HepG2 (cell line): Measurements from ENCODE around the gene PSEN1. TPM values are rescaled to one million over a fixed set of nuclear protein-coding genes. Genes with fewer than 3 reads are reported as not detected.
A peak's percentile ranks its signal among the peaks of the same experiment; 100 is the strongest.

Experiments used
- ATAC-seq: fragments of 200-7000 bp; cut with Tn5 transposase; 3 replicates; pipeline ENCODE4 v1.9.1; 2020; ENCODE audit warnings: mild to moderate bottlenecking, moderate library complexity
- BruUV-seq: library from RNA; stranded (reverse); fragments of 400-500 nt; replicated peaks from 2 replicates; lab custom pipeline; 2021; lab: Mats Ljungman, UMichigan
- CTCF ChIA-PET: fragments of 300-600 bp; formaldehyde crosslinking; extraction: SDS; loops from one replicate; lab custom pipeline; 2021; ENCODE audit warnings: low total read pairs, inconsistent platforms, low intra/inter-chr PET ratio; lab: Yijun Ruan, JAX
- POLR2A ChIA-PET: fragments of 350-600 bp; sonication (Branson Sonifier 250); formaldehyde crosslinking; loops from one replicate; lab custom pipeline; 2020; ENCODE audit warnings: antibody characterized with exemption, inconsistent platforms; lab: Yijun Ruan, JAX
- DNase-seq: peaks from one replicate; pipeline ENCODE4 v3.0.0-alpha.2; 2015; ENCODE audit warnings: low spot score
- FAIRE-seq: peaks from 3 replicates; lab custom pipeline; 2011; peaks lifted over from hg19 to GRCh38; lab: Jason Lieb, UNC
- H2AFZ ChIP-seq: one replicate; pipeline ENCODE4 v1.6.1; 2011; ENCODE audit warnings: low read length, inconsistent platforms
- H3K27ac ChIP-seq: fragments of 300-600 bp; 3 replicates; pipeline ENCODE4 v1.8.0; 2011; ENCODE audit warnings: mixed run types, mild to moderate bottlenecking, mixed read lengths, low read length, inconsistent platforms; ENCODE audit not compliant: insufficient read depth; ENCODE audit errors: extremely low read length
- H3K27me3 ChIP-seq, 2 experiments: fragments of 200-600 bp in 1 of 2; 2 replicates in 1 of 2; 3 replicates in 1 of 2; pipeline versions ENCODE4 v1.6.0 to v1.8.0; 2011; ENCODE audit warnings: low read length in 2 of 2, mild to moderate bottlenecking in 2 of 2, moderate library complexity in 2 of 2, inconsistent platforms in 1 of 2; ENCODE audit not compliant: insufficient read depth in 2 of 2, control insufficient read depth in 1 of 2
- H3K36me3 ChIP-seq, 2 experiments: fragments of 200-600 bp in 1 of 2; replicated peaks in 1 of 2; 2 replicates in 1 of 2; 3 replicates in 1 of 2; pipeline versions ENCODE4 v1.5.1 to v1.8.0; 2011; ENCODE audit warnings: low read length in 2 of 2, inconsistent platforms in 1 of 2; ENCODE audit not compliant: insufficient read depth in 2 of 2, control insufficient read depth in 1 of 2
- H3K4me1 ChIP-seq: 2 replicates; pipeline ENCODE4 v1.5.1; 2012; ENCODE audit warnings: low read length, inconsistent platforms; ENCODE audit not compliant: insufficient read depth
- H3K4me2 ChIP-seq: 2 replicates; pipeline ENCODE4 v1.6.0; 2011; ENCODE audit warnings: low read depth, low read length, inconsistent platforms
- H3K4me3 ChIP-seq, 3 experiments: fragments of 200-600 bp in 1 of 3; sonication (generic), shearing (Covaris generic) in 1 of 3; replicated peaks in 1 of 3; 2 replicates each; pipeline ENCODE4 v1.5.1; 2011 to 2016; ENCODE audit warnings: low read length in 3 of 3, inconsistent platforms in 2 of 3, low read depth in 2 of 3, mild to moderate bottlenecking in 2 of 3, control low read depth in 1 of 3, mixed read lengths in 1 of 3; ENCODE audit not compliant: insufficient read depth in 1 of 3
- H3K79me2 ChIP-seq: one replicate; pipeline ENCODE4 v1.6.1; 2011; ENCODE audit warnings: low read length, inconsistent platforms; ENCODE audit not compliant: insufficient read depth
- H3K9ac ChIP-seq: 2 replicates; pipeline ENCODE4 v1.6.0; 2011; ENCODE audit warnings: mild to moderate bottlenecking, low read depth, low read length, inconsistent platforms; ENCODE audit not compliant: insufficient read depth
- H3K9me3 ChIP-seq: 2 replicates; pipeline ENCODE4 v1.5.1; 2012; ENCODE audit warnings: mild to moderate bottlenecking, low read length
- H4K20me1 ChIP-seq: 2 replicates; pipeline ENCODE4 v1.6.0; 2011; ENCODE audit warnings: inconsistent platforms, mild to moderate bottlenecking, low read length, moderate library complexity; ENCODE audit not compliant: insufficient read depth
- ELF3 ChIP-seq: IDR thresholded peaks from 2 replicates; pipeline ENCODE4 v1.6.1; 2016; ENCODE audit warnings: missing genetic modification reagents, missing compliant biosample characterization
- EZH2 ChIP-seq: conservative IDR thresholded peaks from 2 replicates; pipeline ENCODE4 v1.6.1; 2012; ENCODE audit warnings: mild to moderate bottlenecking, low read depth, low read length, moderate library complexity
- FOXO1 ChIP-seq: sonication (generic); formaldehyde crosslinking; IDR thresholded peaks from 2 replicates; pipeline ENCODE4 v1.4.0; 2020; ENCODE audit warnings: missing genetic modification reagents
- NCOA2 ChIP-seq: sonication (generic); formaldehyde crosslinking; IDR thresholded peaks from 2 replicates; pipeline ENCODE4 v1.8.0; 2022; ENCODE audit warnings: inconsistent platforms
- NFE2 ChIP-seq: sonication (generic); formaldehyde crosslinking; IDR thresholded peaks from 2 replicates; pipeline ENCODE4 v1.4.0; 2020; ENCODE audit warnings: missing genetic modification reagents
- SMYD3 ChIP-seq: sonication (generic); formaldehyde crosslinking; IDR thresholded peaks from 2 replicates; pipeline ENCODE4 v1.8.1; 2023; ENCODE audit warnings: mild to moderate bottlenecking, missing genetic modification reagents
- ZNF10 ChIP-seq: sonication (generic); formaldehyde crosslinking; IDR thresholded peaks from 2 replicates; pipeline ENCODE4 v1.4.0; 2020; ENCODE audit warnings: mild to moderate bottlenecking, low read depth, missing genetic modification reagents, borderline replicate concordance
- ZNF235 ChIP-seq: sonication (generic); formaldehyde crosslinking; IDR thresholded peaks from 2 replicates; pipeline ENCODE4 v1.8.1; 2023; ENCODE audit warnings: mild to moderate bottlenecking, missing genetic modification reagents, borderline replicate concordance
- ZNF3 ChIP-seq: IDR thresholded peaks from 2 replicates; pipeline ENCODE4 v1.7.0; 2017; ENCODE audit warnings: inconsistent platforms
- ZNF430 ChIP-seq: sonication (generic); formaldehyde crosslinking; IDR thresholded peaks from 2 replicates; pipeline ENCODE4 v1.9.0; 2021; ENCODE audit warnings: mild to moderate bottlenecking, missing genetic modification reagents
- ZNF777 ChIP-seq: sonication (generic); formaldehyde crosslinking; IDR thresholded peaks from 2 replicates; pipeline ENCODE4 v1.4.0; 2020; ENCODE audit warnings: missing genetic modification reagents
- WGBS: methylation state at CpG from one replicate; pipeline ENCODE4 v1.1.6; 2017; ENCODE audit warnings: low lambda C conversion rate; 5-methylcytosine and 5-hydroxymethylcytosine counted together
- in situ Hi-C: cut with HindIII; loops from 2 replicates; pipeline ENCODE4 v1.10.0; 2017; ENCODE audit warnings: low pct_unique_long_range_greater_than_20kb; ENCODE audit not compliant: extremely low pct_ligation_motif_present
- intact Hi-C: fragments of 100-400 bp; cut with micrococcal nuclease; formaldehyde crosslinking; loops from one replicate; pipeline ENCODE4 v1.10.0; 2022; ENCODE audit not compliant: unreplicated experiment
- polyA plus RNA-seq, 8 experiments: library from polyadenylated mRNA; depleted of rRNA in 3 of 8; stranded (reverse) in 7 of 8; unstranded in 1 of 8; fragments of >200 nt; fragmentation: Illumina TruSeq in 4 of 8; extraction: Trizol in 4 of 8; gene quantifications; 2 replicates each; pipeline versions ENCODE4 v1.2.1 to v1.2.3, GENCODE V29; 2011 to 2016; ENCODE audit warnings: low read depth in 4 of 8, missing spikeins in 1 of 8, mixed read lengths in 1 of 8; ENCODE audit not compliant: insufficient read depth in 1 of 8
- total RNA-seq, 5 experiments: library from RNA; depleted of rRNA; stranded (reverse); fragments of >200 nt; fragmentation: Illumina TruSeq; extraction: Trizol; gene quantifications; 2 replicates each; pipeline ENCODE4 v1.2.3, GENCODE V29; 2016; ENCODE audit warnings: low read depth in 1 of 5
- TF ChIP-seq, protein P1 (sequence below): IDR thresholded peaks from 2 replicates; pipeline ENCODE4 v1.6.1; 2018; ENCODE audit warnings: missing genetic modification reagents, mild to moderate bottlenecking, missing compliant biosample characterization
- TF ChIP-seq, protein P2 (sequence below): sonication (generic); formaldehyde crosslinking; conservative IDR thresholded peaks from 2 replicates; pipeline ENCODE4 v1.4.0; 2020; ENCODE audit warnings: mild to moderate bottlenecking, missing genetic modification reagents, moderate library complexity
- TF ChIP-seq, protein P3 (sequence below): sonication (generic); formaldehyde crosslinking; IDR thresholded peaks from 2 replicates; pipeline ENCODE4 v1.5.0; 2020; ENCODE audit warnings: mild to moderate bottlenecking, missing genetic modification reagents, moderate library complexity

Gene PSEN1
- total and polyA plus RNA-seq, 2 of the 13 experiments (the other 11 are each of a cell fraction or from before 2014, with no cell fraction given), result 12.5 to 26.6 TPM

DNA sequence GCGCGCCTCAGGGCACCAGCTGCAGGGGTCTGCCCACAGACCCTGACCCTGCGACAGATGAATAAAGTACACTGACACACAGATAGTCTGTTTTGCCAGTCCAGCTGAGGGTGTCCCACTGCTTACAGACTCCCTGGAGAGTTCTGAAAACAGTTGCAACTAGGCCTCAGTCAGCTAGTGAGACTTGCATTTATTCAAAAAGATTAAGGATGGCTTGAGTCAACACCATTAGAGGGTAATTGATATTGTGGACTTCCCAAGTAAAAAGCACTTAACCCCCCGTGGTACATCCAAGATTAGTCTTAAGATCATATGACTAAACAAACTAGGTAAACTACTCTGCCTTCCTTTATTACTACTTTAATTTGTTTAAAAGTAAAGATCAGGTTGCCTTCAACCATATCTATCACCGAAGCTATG is 11.1 kb upstream of the PSEN1 start:
- H3K27ac ChIP-seq, result no peak overlapping the region
- ChIA-PET POLR2A (no interaction called here), CTCF (no interaction called here)
- DNase-seq (no peak), FAIRE-seq (no peak), ATAC-seq (peak; percentile 26; the same call in 1 of the 3 replicates)
- no TSS peak for BruUV-seq
- no peaks in the 10 kb centered on the region for H3K27me3 ChIP-seq
- intact Hi-C loops, result no loop called here
- H3K4me3 ChIP-seq, result no peak overlapping the region
- WGBS, result 94% methylated on average over 5 of the region's 5 CpGs
- H3K79me2 ChIP-seq, result no peaks in the 10 kb centered on the region
- no peak for TF ChIP-seq NFE2 (CRISPR knock-in tag)
- TF ChIP-seq, protein P1, sequence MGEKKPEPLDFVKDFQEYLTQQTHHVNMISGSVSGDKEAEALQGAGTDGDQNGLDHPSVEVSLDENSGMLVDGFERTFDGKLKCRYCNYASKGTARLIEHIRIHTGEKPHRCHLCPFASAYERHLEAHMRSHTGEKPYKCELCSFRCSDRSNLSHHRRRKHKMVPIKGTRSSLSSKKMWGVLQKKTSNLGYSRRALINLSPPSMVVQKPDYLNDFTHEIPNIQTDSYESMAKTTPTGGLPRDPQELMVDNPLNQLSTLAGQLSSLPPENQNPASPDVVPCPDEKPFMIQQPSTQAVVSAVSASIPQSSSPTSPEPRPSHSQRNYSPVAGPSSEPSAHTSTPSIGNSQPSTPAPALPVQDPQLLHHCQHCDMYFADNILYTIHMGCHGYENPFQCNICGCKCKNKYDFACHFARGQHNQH (CRISPR knock-in tag), result no peak
- no peak for TF ChIP-seq NCOA2 (CRISPR knock-in tag)
- no peak for TF ChIP-seq ZNF430 (CRISPR knock-in tag)
- no peak for TF ChIP-seq FOXO1 (CRISPR knock-in tag)
- no peaks in the 10 kb centered on the region for H4K20me1 ChIP-seq
- H3K36me3 ChIP-seq, result peaks cover 2 to 14% of the 10 kb centered on the region in 2 experiments; a peak in 4 of 5 replicates
- H3K9me3 ChIP-seq, result no peaks in the 10 kb centered on the region
- no peak overlapping the region for H3K9ac ChIP-seq
- H3K4me1 ChIP-seq, result no peaks in the 10 kb centered on the region
- in situ Hi-C loops, result no loop called here
- no peak overlapping the region for H2AFZ ChIP-seq
- no peak overlapping the region for H3K4me2 ChIP-seq

DNA sequence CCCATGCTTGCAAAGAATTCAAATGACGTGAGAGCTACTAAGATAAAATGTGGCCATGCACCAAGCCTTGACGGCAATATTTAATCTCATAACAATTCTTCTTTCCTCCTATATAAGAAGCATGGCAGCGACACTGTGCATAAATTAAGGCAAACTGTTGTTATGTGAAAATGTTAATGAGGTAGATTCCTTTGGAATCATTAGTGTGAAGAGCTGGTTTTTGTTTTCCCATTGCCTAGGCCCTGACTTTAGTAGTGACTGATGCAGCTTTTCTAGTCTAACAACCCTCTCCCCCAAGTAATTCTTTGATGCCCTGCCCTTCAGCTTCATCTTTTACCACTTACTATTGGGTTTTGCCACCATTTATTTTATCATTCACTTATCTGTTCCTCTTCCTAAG is 10.6 kb upstream of the PSEN1 start:
- no peaks in the 10 kb centered on the region for H3K4me1 ChIP-seq
- H3K4me3 ChIP-seq, result no peak overlapping the region
- H4K20me1 ChIP-seq, result no peaks in the 10 kb centered on the region
- H3K9me3 ChIP-seq, result no peaks in the 10 kb centered on the region
- BruUV-seq, result no TSS peak
- no peak overlapping the region for H3K27ac ChIP-seq
- CTCF ChIA-PET, result no interaction called here
- peaks cover 2 to 11% of the 10 kb centered on the region in 2 experiments; a peak in 2 of 5 replicates for H3K36me3 ChIP-seq
- no peaks in the 10 kb centered on the region for H3K27me3 ChIP-seq
- WGBS, result 95% methylated on average over 3 of the region's 3 CpGs
- FAIRE-seq, result no peak
- DNase-seq, result no peak
- H2AFZ ChIP-seq, result no peak overlapping the region
- intact Hi-C loops (no loop called here), in situ Hi-C loops (no loop called here)
- no peak overlapping the region for H3K4me2 ChIP-seq
- H3K79me2 ChIP-seq, result no peaks in the 10 kb centered on the region
- POLR2A ChIA-PET, result interaction anchor here (0.7 kb wide), 1 partner anchor 67 kb away, joined by 3 read pairs; the partner anchor contains the start of gene RBM25
- no peak for ATAC-seq
- H3K9ac ChIP-seq, result no peak overlapping the region
- TF ChIP-seq, protein P2, sequence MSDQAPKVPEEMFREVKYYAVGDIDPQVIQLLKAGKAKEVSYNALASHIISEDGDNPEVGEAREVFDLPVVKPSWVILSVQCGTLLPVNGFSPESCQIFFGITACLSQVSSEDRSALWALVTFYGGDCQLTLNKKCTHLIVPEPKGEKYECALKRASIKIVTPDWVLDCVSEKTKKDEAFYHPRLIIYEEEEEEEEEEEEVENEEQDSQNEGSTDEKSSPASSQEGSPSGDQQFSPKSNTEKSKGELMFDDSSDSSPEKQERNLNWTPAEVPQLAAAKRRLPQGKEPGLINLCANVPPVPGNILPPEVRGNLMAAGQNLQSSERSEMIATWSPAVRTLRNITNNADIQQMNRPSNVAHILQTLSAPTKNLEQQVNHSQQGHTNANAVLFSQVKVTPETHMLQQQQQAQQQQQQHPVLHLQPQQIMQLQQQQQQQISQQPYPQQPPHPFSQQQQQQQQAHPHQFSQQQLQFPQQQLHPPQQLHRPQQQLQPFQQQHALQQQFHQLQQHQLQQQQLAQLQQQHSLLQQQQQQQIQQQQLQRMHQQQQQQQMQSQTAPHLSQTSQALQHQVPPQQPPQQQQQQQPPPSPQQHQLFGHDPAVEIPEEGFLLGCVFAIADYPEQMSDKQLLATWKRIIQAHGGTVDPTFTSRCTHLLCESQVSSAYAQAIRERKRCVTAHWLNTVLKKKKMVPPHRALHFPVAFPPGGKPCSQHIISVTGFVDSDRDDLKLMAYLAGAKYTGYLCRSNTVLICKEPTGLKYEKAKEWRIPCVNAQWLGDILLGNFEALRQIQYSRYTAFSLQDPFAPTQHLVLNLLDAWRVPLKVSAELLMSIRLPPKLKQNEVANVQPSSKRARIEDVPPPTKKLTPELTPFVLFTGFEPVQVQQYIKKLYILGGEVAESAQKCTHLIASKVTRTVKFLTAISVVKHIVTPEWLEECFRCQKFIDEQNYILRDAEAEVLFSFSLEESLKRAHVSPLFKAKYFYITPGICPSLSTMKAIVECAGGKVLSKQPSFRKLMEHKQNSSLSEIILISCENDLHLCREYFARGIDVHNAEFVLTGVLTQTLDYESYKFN (CRISPR knock-in tag), result no peak
- TF ChIP-seq ZNF235 (no peak), SMYD3 (CRISPR knock-in tag) (no peak), ZNF777 (CRISPR knock-in tag) (no peak), ELF3 (CRISPR knock-in tag) (no peak), EZH2 (no peak), ZNF3 (no peak), ZNF10 (CRISPR knock-in tag) (no peak)
- TF ChIP-seq, protein P3, sequence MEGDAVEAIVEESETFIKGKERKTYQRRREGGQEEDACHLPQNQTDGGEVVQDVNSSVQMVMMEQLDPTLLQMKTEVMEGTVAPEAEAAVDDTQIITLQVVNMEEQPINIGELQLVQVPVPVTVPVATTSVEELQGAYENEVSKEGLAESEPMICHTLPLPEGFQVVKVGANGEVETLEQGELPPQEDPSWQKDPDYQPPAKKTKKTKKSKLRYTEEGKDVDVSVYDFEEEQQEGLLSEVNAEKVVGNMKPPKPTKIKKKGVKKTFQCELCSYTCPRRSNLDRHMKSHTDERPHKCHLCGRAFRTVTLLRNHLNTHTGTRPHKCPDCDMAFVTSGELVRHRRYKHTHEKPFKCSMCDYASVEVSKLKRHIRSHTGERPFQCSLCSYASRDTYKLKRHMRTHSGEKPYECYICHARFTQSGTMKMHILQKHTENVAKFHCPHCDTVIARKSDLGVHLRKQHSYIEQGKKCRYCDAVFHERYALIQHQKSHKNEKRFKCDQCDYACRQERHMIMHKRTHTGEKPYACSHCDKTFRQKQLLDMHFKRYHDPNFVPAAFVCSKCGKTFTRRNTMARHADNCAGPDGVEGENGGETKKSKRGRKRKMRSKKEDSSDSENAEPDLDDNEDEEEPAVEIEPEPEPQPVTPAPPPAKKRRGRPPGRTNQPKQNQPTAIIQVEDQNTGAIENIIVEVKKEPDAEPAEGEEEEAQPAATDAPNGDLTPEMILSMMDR (CRISPR knock-in tag), result no peak
